Mucosa of stomach (tissue), 1 donor: Measurements from ENCODE around the gene PIAS4.

Experiments used
- H3K27me3 ChIP-seq: one replicate; pipeline ENCODE4 v1.7.0; 2013; ENCODE audit warnings: mild to moderate bottlenecking, low read length; ENCODE audit not compliant: control insufficient read depth, insufficient read depth
- H3K36me3 ChIP-seq: one replicate; pipeline ENCODE4 v1.7.0; 2013; ENCODE audit warnings: low read length; ENCODE audit not compliant: control insufficient read depth, insufficient read depth
- H3K4me1 ChIP-seq: one replicate; pipeline ENCODE4 v1.7.0; 2013; ENCODE audit warnings: mild to moderate bottlenecking, low read length; ENCODE audit not compliant: control insufficient read depth, insufficient read depth
- H3K4me3 ChIP-seq: one replicate; pipeline ENCODE4 v1.7.0; 2013; ENCODE audit warnings: low read length
- H3K9ac ChIP-seq: one replicate; pipeline ENCODE4 v1.7.0; 2013; ENCODE audit warnings: mild to moderate bottlenecking, low read length, moderate library complexity
- H3K9me3 ChIP-seq: one replicate; pipeline ENCODE4 v1.7.0; 2013; ENCODE audit warnings: mild to moderate bottlenecking, low read length, moderate library complexity; ENCODE audit not compliant: control insufficient read depth
- donor health status: Pancreatic carcinoma.

The PIAS4 gene

DNA sequence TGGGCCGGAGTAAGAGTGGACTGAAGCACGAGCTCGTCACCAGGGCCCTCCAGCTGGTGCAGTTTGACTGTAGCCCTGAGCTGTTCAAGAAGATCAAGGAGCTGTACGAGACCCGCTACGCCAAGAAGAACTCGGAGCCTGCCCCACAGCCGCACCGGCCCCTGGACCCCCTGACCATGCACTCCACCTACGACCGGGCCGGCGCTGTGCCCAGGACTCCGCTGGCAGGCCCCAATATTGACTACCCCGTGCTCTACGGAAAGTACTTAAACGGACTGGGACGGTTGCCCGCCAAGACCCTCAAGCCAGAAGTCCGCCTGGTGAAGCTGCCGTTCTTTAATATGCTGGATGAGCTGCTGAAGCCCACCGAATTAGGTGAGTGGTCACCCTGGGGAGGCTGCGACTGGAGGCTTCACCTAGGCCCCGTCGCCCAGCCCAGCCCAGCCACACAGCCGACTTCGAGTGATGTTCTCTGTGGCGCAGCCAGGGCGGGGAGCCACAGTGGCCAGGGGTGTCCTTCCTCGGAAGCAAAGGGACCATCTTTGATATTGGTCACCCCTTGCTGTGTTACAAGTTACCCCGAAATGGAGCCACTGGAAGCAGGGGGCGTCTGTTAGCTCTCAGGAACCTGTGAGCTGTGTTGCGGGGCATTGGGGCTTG lies 5.6 kb downstream of the PIAS4 start:
- Histone ChIP-seq H3K27me3 (no peaks in the 10 kb centered on the region), H3K9ac (peak overlapping the region; percentile 11), H3K9me3 (no peaks in the 10 kb centered on the region), H3K4me1 (peaks cover 71% of the 10 kb centered on the region), H3K4me3 (no peak overlapping the region), H3K36me3 (peaks cover 10% of the 10 kb centered on the region)

DNA sequence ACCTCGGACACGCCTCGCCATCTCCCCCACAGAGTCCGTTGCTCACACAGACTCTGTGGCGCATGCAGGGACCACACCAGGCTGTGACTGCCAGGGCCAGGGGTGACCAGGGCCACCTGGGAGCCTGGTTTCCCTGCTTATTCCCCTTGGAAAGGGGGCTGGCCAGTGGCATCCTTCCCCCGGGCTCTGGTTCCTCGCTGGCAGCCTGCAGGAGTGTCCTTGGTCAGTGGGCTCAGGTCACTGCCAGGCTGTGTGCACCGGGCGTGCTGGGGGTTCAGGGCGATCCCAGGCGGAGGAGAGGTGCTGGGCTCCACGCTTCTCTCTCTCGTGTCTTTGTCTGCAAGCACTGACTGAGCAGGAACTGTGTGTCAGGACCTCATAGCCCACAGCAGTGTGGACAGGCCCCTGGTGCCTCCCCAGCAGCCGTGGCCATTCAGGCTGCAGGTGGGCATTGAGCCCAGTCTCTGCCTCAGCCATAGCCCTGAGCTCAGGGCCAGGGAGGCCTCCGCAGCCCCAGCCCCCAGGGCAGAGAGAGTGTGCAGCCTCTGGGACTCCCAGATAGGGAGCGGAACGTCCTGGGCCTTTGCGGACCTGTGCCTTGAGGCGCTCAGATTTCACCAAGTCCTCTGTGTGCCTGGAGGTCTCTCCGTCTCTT lies 6.5 kb downstream of the PIAS4 start:
- peaks cover 10% of the 10 kb centered on the region for H3K36me3 ChIP-seq
- no peak overlapping the region for H3K9ac ChIP-seq

DNA sequence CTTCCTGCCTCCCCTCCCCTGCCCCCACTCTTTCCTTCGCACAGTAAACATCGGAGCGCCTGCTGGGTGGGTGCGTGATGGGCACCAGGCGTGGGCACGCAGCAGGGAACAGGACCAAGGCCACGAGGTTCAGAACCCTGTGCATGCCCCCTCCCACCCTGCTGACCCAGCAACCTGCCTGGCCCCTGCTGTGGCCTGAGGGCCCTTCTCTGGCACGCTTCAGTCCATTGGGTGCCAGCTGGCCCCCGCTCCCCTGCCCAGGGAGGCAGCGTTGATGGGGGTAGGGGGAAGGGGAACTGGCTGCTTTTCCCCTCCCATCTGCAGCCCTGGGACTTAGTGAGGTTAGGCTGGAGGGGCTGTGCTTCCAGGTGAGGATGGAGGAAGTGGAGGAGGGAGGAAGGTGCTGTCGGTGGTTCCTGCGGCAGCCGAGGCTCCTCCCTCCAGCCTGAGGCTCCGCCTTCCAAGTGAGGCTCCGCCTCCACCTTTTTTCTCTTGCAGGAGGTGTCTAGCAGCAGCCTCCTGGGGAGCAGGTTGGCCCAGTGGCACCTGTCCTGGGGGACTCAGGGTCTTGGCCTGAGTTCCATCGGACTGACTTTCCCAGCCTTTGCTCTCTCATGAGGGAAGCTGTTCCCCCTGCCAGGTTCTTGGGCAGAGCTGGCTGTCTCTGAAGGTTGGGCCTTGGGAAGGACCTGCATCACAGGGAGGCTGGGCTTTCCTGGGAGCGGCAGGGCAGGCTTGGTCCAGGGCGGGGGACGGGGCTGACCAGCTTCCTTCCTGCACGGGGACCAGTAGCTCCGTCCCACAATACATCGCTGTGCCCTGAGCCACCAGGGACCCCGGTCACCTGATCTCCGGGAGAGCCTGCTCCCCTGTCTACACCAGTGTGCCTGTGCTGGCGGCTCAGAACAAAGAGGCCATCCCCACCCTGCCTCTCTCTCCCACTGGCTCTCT lies 7.3 kb downstream of the PIAS4 start:
- no peak overlapping the region for H3K9ac ChIP-seq

More for the DNA sequence above, 6.5 kb downstream of the PIAS4 start:
- Histone ChIP-seq H3K27me3 (no peaks in the 10 kb centered on the region), H3K4me3 (no peak overlapping the region), H3K9me3 (no peaks in the 10 kb centered on the region), H3K4me1 (peaks cover 64% of the 10 kb centered on the region)

DNA sequence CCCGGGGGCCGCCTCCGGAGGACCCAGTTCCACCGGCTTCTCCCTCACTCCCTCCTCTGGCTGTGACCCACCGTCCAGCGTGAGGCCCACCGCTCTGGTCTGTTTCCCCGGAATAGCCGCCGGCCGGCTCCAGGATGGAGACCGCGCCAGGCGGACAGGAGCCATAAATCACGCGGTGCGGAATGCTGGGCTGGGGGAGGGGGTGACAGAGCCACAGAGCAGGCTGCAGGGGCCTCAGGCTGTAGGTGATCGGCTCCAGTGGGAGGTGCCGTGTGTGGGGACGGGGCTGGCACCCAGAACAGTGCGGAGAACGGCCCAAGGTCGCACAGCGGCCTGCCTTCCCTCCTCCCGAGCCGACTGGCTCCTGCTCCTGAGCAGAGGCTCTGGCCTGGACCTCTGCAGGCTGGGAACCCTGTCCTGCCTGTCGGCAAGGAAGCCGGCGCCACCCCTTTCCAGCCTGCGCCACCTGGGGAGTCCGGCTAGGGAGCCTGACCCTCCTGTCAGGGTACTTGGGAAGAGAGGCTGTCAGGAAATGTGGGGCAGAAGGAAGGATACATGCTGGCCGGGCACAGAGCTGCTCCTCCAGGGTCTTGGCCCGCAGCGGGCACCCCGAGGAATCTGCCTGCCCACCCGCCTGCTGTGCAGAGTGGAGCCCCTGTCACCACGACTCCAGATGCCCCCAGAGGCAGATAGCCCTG lies 8.3 kb downstream of the PIAS4 start:
- H3K9ac ChIP-seq, result no peak overlapping the region
- no peak overlapping the region for H3K4me3 ChIP-seq
- no peaks in the 10 kb centered on the region for H3K27me3 ChIP-seq
- H3K4me1 ChIP-seq, result peaks cover 60% of the 10 kb centered on the region
- H3K9me3 ChIP-seq, result no peaks in the 10 kb centered on the region
- H3K36me3 ChIP-seq, result peaks cover 10% of the 10 kb centered on the region

More for the DNA sequence above, 7.3 kb downstream of the PIAS4 start:
- Histone ChIP-seq H3K4me3 (no peak overlapping the region), H3K9me3 (no peaks in the 10 kb centered on the region), H3K27me3 (no peaks in the 10 kb centered on the region), H3K36me3 (peaks cover 10% of the 10 kb centered on the region), H3K4me1 (peaks cover 63% of the 10 kb centered on the region)

DNA sequence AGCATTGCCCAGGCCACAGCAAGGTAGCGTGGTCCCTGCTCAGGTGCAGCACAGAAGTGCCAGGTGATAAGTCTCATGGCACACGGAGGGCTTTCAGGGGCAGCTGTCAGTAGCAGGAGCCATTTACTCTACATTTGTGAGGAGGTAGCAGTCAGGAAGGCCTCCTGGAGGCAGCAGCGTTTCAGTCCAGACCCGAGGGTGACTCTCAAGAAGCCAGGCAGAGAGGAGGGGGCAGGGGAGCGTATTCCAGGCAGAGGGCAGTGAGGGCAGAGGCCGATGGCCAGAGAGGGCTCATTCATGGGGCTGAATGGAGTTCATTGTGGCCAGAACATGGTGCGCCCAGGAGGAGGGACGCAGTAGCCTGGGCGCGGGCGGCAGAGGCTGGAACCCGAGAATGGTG lies 8.9 kb downstream of the PIAS4 start:
- Histone ChIP-seq H3K4me3 (no peak overlapping the region), H3K27me3 (no peaks in the 10 kb centered on the region), H3K36me3 (peaks cover 10% of the 10 kb centered on the region), H3K9me3 (no peaks in the 10 kb centered on the region), H3K9ac (no peak overlapping the region), H3K4me1 (peaks cover 53% of the 10 kb centered on the region)

DNA sequence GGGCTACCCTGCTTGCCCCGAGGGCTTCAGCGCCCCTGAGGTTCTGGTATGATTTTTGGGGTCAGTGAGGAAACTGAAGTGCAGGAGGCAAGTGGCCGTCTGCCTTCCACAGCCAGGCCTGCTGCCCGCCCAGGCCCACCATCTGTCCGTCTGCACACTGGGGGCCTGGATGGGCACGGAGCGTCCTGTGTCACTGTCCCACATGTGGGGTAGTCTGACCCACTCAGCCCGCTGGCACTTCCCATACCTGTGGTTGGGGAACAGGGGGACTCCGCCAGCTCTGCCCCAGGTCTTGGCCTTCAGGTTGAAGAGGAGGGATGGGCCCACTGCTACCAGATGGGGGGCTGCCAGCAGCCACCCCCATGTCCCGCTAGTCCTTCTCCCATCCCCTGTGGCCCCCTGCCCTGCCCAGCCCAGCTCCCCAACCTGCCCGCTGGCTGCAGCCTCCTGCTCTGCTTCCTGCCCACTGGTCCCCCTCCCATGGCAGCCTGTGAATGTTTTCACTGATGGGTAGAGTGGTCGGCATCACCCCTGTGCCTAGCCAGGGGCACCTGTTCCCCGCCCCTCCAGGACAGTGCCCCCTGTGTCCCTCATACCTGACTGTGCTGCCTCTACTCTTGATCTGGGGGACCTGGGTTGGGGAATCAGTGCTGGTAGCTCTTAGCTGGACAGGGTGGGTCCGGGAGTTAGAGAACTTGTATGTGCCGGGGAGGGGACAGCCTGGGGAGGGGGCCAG lies 9.5 kb downstream of the PIAS4 start:
- Histone ChIP-seq H3K4me1 (peaks cover 49% of the 10 kb centered on the region), H3K36me3 (peaks cover 10% of the 10 kb centered on the region), H3K9ac (no peak overlapping the region), H3K27me3 (no peaks in the 10 kb centered on the region), H3K9me3 (no peaks in the 10 kb centered on the region), H3K4me3 (no peak overlapping the region)

DNA sequence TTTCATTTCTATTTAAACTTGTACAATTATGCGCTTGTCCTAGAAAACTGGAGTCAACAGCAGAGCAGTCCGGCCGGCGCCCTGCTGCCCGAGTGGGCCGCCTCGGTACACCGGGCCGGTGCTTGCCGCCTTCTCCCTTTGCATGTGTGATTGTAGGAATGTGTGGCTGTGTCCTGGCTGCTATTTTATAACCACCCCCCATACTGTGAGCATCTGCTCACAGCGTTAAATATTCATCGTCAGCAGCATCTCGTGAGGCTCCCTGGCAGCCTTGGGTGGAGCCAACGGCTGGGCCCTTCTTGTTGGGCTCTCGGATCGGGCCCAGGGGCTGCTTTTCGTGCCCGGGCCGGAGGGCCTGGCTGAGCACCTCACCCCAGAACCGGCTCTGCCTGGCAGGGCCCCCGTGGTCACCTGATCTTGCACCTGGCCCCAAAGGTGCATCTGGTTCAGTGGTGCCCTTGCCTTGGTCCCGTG lies 10.6 kb downstream of the PIAS4 start:
- H3K36me3 ChIP-seq, result peaks cover 10% of the 10 kb centered on the region
- no peaks in the 10 kb centered on the region for H3K9me3 ChIP-seq
- H3K4me1 ChIP-seq, result peaks cover 38% of the 10 kb centered on the region
- no peak overlapping the region for H3K4me3 ChIP-seq
- no peak overlapping the region for H3K9ac ChIP-seq
- no peaks in the 10 kb centered on the region for H3K27me3 ChIP-seq

DNA sequence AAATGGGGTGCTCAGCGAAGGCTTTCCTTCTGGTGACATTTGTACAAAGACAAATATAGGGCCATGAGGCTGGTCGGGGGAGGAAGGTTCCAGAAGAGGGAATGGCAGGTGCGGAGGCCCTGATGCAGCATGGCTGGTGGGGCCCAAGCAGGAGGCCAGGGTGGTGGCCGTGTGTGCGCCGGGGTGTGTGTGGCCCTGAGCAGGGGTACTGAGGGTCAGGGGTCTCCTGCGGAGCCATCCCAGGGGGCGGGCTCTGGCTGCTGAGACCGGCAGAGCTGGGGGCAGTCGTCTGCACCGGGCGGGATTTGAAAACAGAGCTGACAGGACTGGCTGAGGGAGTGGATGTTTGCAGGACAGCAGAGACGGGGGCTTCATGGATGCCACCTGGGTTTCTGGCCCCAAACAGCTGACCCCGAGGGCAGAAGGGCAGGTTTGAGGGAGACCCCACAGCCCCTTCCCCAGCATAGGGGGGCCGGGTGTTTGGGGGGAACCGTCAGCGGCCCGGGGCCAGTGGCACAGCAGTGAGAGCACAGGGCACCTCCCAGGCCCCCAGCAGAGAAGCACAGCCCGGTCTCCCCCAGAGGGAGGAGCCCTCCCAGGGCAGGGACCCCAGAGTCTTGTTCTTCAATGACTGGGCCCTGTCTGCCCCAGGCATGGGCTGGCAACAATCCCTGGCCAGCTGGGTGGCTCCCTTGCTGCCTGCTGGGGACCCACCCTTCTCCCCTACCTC lies 11.4 kb downstream of the PIAS4 start:
- H3K4me3 ChIP-seq, result no peak overlapping the region
- no peaks in the 10 kb centered on the region for H3K27me3 ChIP-seq
- H3K36me3 ChIP-seq, result peaks cover 2% of the 10 kb centered on the region
- H3K9me3 ChIP-seq, result no peaks in the 10 kb centered on the region
- no peak overlapping the region for H3K9ac ChIP-seq
- H3K4me1 ChIP-seq, result peaks cover 30% of the 10 kb centered on the region

DNA sequence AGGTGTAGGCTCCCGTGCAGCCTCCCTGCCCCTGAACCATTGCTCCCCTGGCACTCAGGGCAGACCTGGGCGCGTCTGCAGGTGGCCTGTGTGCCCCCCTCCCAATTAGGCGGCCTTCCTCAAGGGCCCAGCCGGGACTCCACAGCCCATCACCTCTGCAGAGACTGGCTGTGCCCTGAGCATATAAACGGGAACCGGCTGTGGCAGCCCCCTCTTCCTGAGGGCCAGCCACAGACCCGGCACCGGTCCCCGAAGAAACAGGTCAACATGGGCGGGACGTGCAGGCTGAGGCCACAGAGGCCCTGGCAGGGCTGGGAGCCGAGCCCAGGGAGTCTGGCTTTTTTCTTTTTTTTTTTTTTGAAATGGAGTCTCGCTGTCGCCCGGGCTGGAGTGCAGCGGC lies 12.0 kb downstream of the PIAS4 start:
- H3K4me1 ChIP-seq, result peaks cover 25% of the 10 kb centered on the region
- H3K9me3 ChIP-seq, result no peaks in the 10 kb centered on the region
- no peaks in the 10 kb centered on the region for H3K27me3 ChIP-seq
- no peaks in the 10 kb centered on the region for H3K36me3 ChIP-seq
- H3K9ac ChIP-seq, result no peak overlapping the region
- no peak overlapping the region for H3K4me3 ChIP-seq

DNA sequence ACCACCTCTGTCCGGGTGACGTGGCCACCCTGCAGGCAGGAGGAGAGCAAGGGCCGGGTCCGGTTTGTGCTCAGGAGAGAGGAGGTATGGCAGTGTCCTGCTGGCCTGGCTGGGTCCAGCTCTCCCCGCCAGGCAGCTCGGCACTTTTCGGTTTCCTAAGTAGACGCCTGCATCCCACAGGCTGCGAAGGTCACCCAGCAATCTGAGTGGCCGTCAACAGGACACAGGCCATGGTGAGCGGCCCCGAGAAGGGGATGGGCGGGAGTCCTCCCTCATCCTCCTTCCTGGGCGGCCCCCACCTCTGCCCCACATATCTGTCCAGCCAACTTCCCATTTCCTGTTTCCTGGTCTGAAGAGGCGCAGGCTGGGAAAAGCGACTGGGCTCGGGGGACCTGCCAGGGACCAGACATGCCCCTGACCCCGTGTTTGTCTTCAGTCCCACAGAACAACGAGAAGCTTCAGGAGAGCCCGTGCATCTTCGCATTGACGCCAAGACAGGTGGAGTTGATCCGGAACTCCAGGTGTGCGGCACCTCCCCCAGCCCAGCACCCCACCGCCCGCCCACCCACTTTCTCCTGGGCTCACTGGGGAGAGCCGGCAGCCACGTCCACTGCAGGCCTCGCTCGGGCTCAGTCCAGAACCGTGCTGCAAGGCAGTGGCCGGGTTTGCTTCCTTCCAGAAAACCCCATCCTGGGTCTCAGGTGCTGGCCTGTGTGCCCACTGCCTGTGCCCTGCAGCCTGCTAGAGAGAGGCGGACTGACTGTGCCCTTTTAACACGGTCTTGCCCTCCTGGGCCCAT lies 16.3 kb downstream of the PIAS4 start:
- Histone ChIP-seq H3K27me3 (no peaks in the 10 kb centered on the region), H3K4me1 (peaks cover 15% of the 10 kb centered on the region), H3K36me3 (peaks cover 4% of the 10 kb centered on the region), H3K4me3 (no peak overlapping the region), H3K9ac (no peak overlapping the region), H3K9me3 (no peaks in the 10 kb centered on the region)
